GM18517 (cell line): ENCODE data around the gene MYO1D.

ENCODE experiments used
- ATAC-seq: cut with Tn5 transposase; IDR thresholded peaks from one replicate; pipeline ENCODE4 v1.9.1; 2021; ENCODE audit warnings: mild to moderate bottlenecking, moderate library complexity; ENCODE audit not compliant: unreplicated experiment

Gene MYO1D

GRCh38 chr17:32636598-32637218 is 240.2 kb downstream of the MYO1D start:
- no peak for ATAC-seq

- ATAC-seq: no peak
These were observed 242.8 kb downstream of the MYO1D start for GRCh38 chr17:32634167-32634566.

- no peak for ATAC-seq
These were observed 245.4 kb downstream of the MYO1D start for GRCh38 chr17:32631341-32632096.

GRCh38 chr17:32629563-32630190 is 247.2 kb downstream of the MYO1D start:
- ATAC-seq: no peak

- no peak for ATAC-seq
These were observed 248.5 kb downstream of the MYO1D start for GRCh38 chr17:32628271-32629044.

GRCh38 chr17:32627239-32627996 is 249.5 kb downstream of the MYO1D start:
- ATAC-seq: no peak

GRCh38 chr17:32626379-32626791 is 250.5 kb downstream of the MYO1D start:
- ATAC-seq: no peak

- ATAC-seq: no peak
These were observed 251.0 kb downstream of the MYO1D start for GRCh38 chr17:32625971-32626370.

GRCh38 chr17:32623196-32623595 is 253.7 kb downstream of the MYO1D start:
- ATAC-seq: no peak

GRCh38 chr17:32622540-32622939 is 254.4 kb downstream of the MYO1D start:
- ATAC-seq: no peak

- ATAC-seq: no peak
These were observed 255.2 kb downstream of the MYO1D start for GRCh38 chr17:32621612-32622312.

- no peak for ATAC-seq
These were observed 261.6 kb downstream of the MYO1D start for GRCh38 chr17:32615326-32615725.

GRCh38 chr17:32610943-32611342 is 266.0 kb downstream of the MYO1D start:
- no peak for ATAC-seq

GRCh38 chr17:32609884-32610650 is 266.9 kb downstream of the MYO1D start:
- ATAC-seq: no peak

- ATAC-seq: no peak
These were observed 267.8 kb downstream of the MYO1D start for GRCh38 chr17:32609085-32609484.

GRCh38 chr17:32608267-32608666 is 268.7 kb downstream of the MYO1D start:
- no peak for ATAC-seq

- no peak for ATAC-seq
These were observed 272.0 kb downstream of the MYO1D start for GRCh38 chr17:32604966-32605365.

GRCh38 chr17:32602396-32602795 is 274.5 kb downstream of the MYO1D start:
- ATAC-seq: no peak

GRCh38 chr17:32601866-32602265 is 275.1 kb downstream of the MYO1D start:
- ATAC-seq: no peak
